ENCODE results near the gene ARSA.

DNA sequence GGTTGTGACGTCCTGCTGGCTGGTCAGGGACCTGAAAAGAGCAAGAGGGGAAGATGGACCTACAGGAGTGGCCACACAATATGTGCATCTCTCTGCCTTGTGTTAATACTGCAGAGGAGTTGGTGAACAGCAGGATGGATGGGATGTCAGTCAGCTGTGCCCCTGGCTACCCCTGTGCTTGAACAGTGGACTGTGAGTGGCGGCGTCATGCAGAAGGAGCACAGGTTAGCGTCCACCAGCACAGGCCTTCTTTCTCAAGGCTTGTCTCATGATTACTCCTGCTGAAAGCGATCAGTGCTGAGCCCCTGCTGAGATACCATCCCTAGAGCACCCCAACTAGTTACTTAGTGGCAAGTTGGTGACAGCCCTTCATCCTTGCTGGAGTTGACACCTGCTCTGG is 41.5 kb downstream of the ARSA start:
- no peak for TF ChIP-seq EZH2 (IDR thresholded peaks at IDR 0.05; ENCODE audit: borderline replicate concordance, low read depth, low read length, severe bottlenecking)
- TF ChIP-seq, protein P1, sequence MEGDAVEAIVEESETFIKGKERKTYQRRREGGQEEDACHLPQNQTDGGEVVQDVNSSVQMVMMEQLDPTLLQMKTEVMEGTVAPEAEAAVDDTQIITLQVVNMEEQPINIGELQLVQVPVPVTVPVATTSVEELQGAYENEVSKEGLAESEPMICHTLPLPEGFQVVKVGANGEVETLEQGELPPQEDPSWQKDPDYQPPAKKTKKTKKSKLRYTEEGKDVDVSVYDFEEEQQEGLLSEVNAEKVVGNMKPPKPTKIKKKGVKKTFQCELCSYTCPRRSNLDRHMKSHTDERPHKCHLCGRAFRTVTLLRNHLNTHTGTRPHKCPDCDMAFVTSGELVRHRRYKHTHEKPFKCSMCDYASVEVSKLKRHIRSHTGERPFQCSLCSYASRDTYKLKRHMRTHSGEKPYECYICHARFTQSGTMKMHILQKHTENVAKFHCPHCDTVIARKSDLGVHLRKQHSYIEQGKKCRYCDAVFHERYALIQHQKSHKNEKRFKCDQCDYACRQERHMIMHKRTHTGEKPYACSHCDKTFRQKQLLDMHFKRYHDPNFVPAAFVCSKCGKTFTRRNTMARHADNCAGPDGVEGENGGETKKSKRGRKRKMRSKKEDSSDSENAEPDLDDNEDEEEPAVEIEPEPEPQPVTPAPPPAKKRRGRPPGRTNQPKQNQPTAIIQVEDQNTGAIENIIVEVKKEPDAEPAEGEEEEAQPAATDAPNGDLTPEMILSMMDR (IDR thresholded peaks at IDR 0.05; ENCODE audit: extremely low read depth in 1 of 2, insufficient read depth in 1 of 2, low read depth in 1 of 2, low read length in 2 of 2), result no peak
